H1 (cell line): ENCODE data around the gene UROC1. TPM values are rescaled to one million over a fixed set of nuclear protein-coding genes. Genes with fewer than 3 reads are reported as not detected.
A peak's percentile ranks its signal among the peaks of the same experiment; 100 is the strongest.

Experiments used
- CTCF ChIA-PET: fragments of 300-600 bp; sonication (Branson Sonifier 250); formaldehyde crosslinking; loops from one replicate; lab custom pipeline; 2021; ENCODE audit not compliant: partially characterized antibody; lab: Charles Lee
- POLR2A ChIA-PET: fragments of 300-600 bp; sonication (Branson Sonifier 250); formaldehyde crosslinking; loops from one replicate; lab custom pipeline; 2021; ENCODE audit warnings: inconsistent platforms; ENCODE audit not compliant: partially characterized antibody; lab: Charles Lee
- DNase-seq, 2 experiments: peaks; one replicate each; pipeline versions ENCODE4 v3.0.0 to v3.0.0-alpha.2; 2010 to 2022; ENCODE audit warnings: low spot score in 2 of 2, low read depth in 1 of 2, mixed read lengths in 1 of 2
- FAIRE-seq: peaks from 2 replicates; lab custom pipeline; 2011; peaks lifted over from hg19 to GRCh38; lab: Jason Lieb, UNC
- H2AFZ ChIP-seq: 2 replicates; pipeline ENCODE4 v1.8.1; 2012; ENCODE audit warnings: low read length, inconsistent platforms
- H2AK5ac ChIP-seq: 2 replicates; pipeline ENCODE4 v1.6.1; 2013; ENCODE audit warnings: low read depth, low read length
- H2BK120ac ChIP-seq: replicated peaks from 2 replicates; pipeline ENCODE3; 2013; ENCODE audit warnings: low read depth, low read length, inconsistent platforms
- H2BK12ac ChIP-seq: 2 replicates; pipeline ENCODE4 v1.6.1; 2013; ENCODE audit warnings: low read depth, low read length
- H2BK15ac ChIP-seq: 2 replicates; pipeline ENCODE4 v1.6.1; 2013; ENCODE audit warnings: low read length
- H2BK20ac ChIP-seq: 2 replicates; pipeline ENCODE4 v1.6.1; 2013; ENCODE audit warnings: low read length
- H2BK5ac ChIP-seq: 2 replicates; pipeline ENCODE4 v1.6.1; 2013; ENCODE audit warnings: low read depth, low read length
- H3K14ac ChIP-seq: 2 replicates; pipeline ENCODE4 v1.6.1; 2013; ENCODE audit warnings: inconsistent platforms; ENCODE audit not compliant: insufficient read length
- H3K18ac ChIP-seq: 2 replicates; pipeline ENCODE4 v1.6.1; 2013; ENCODE audit warnings: low read length; ENCODE audit errors: extremely low read depth
- H3K23ac ChIP-seq: 2 replicates; pipeline ENCODE4 v1.6.1; 2013; ENCODE audit warnings: inconsistent platforms; ENCODE audit not compliant: insufficient read length
- H3K23me2 ChIP-seq: 2 replicates; pipeline ENCODE4 v1.6.1; 2013; ENCODE audit warnings: low read depth, low read length
- H3K27ac ChIP-seq: 2 replicates; pipeline ENCODE4 v1.6.1; 2011; ENCODE audit warnings: low read depth, low read length, inconsistent platforms
- H3K27me3 ChIP-seq, 4 experiments: replicated peaks in 1 of 4; 1 replicate in 1 of 4; 2 replicates in 3 of 4; pipeline versions ENCODE4 v1.6.1 to v1.8.1; 2011 to 2013; ENCODE audit warnings: low read length in 3 of 4, mild to moderate bottlenecking in 3 of 4, inconsistent platforms in 2 of 4, mixed read lengths in 2 of 4, moderate library complexity in 1 of 4; ENCODE audit not compliant: control insufficient read depth in 3 of 4, insufficient read depth in 3 of 4; ENCODE audit errors: extremely low read depth in 1 of 4
- H3K36me3 ChIP-seq, 4 experiments: 2 replicates each; pipeline versions ENCODE4 v1.6.1 to v1.8.1; 2011 to 2013; ENCODE audit warnings: mild to moderate bottlenecking in 4 of 4, low read length in 3 of 4, moderate library complexity in 2 of 4, control low read depth in 1 of 4, inconsistent platforms in 1 of 4; ENCODE audit not compliant: insufficient read depth in 4 of 4, control insufficient read depth in 2 of 4
- H3K4ac ChIP-seq: replicated peaks from 2 replicates; pipeline ENCODE3; 2013; ENCODE audit warnings: low read length, low read depth, mixed read lengths, inconsistent platforms; ENCODE audit not compliant: insufficient read length
- H3K4me1 ChIP-seq, 4 experiments: replicated peaks in 1 of 4; 1 replicate in 1 of 4; 2 replicates in 3 of 4; pipeline versions ENCODE4 v1.6.1 to v1.8.1; 2011 to 2013; ENCODE audit warnings: low read length in 3 of 4, inconsistent platforms in 2 of 4, mixed read lengths in 1 of 4; ENCODE audit not compliant: insufficient read depth in 4 of 4, control insufficient read depth in 3 of 4
- H3K4me2 ChIP-seq, 2 experiments: 2 replicates each; pipeline versions ENCODE4 v1.6.1 to v1.8.1; 2011 to 2013; ENCODE audit warnings: low read depth in 2 of 2, low read length in 2 of 2, control low read depth in 1 of 2, inconsistent platforms in 1 of 2, mild to moderate bottlenecking in 1 of 2; ENCODE audit not compliant: insufficient read depth in 1 of 2
- H3K4me3 ChIP-seq, 4 experiments: fragments of 200-600, 300-600 bp in 1 of 4; sonication (generic), shearing (Covaris generic), sonication (Bioruptor Twin) in 1 of 4; 2 replicates each; pipeline versions ENCODE4 v1.5.1 to v1.8.1; 2011 to 2016; ENCODE audit warnings: low read length in 4 of 4, low read depth in 3 of 4, control low read depth in 2 of 4, inconsistent platforms in 2 of 4, mild to moderate bottlenecking in 2 of 4, mixed read lengths in 1 of 4, moderate library complexity in 1 of 4; ENCODE audit not compliant: insufficient read depth in 2 of 4; ENCODE audit errors: extremely low read depth in 1 of 4
- H3K56ac ChIP-seq: replicated peaks from 2 replicates; pipeline ENCODE3; 2013; ENCODE audit warnings: low read depth, mild to moderate bottlenecking, mixed read lengths, low read length, inconsistent platforms; ENCODE audit not compliant: insufficient read length
- H3K79me1 ChIP-seq: 2 replicates; pipeline ENCODE4 v1.6.1; 2013; ENCODE audit warnings: low read depth, low read length, control low read depth
- H3K79me2 ChIP-seq, 2 experiments: 2 replicates each; pipeline versions ENCODE4 v1.6.1 to v1.8.1; 2012 to 2013; ENCODE audit warnings: low read length in 2 of 2, mild to moderate bottlenecking in 2 of 2, inconsistent platforms in 1 of 2; ENCODE audit not compliant: insufficient read depth in 2 of 2, control insufficient read depth in 1 of 2
- H3K9ac ChIP-seq, 4 experiments: replicated peaks in 1 of 4; 1 replicate in 1 of 4; 2 replicates in 3 of 4; pipeline versions ENCODE4 v1.6.1 to v1.8.1; 2011 to 2013; ENCODE audit warnings: low read depth in 3 of 4, low read length in 3 of 4, control low read depth in 2 of 4, mild to moderate bottlenecking in 2 of 4, moderate library complexity in 2 of 4, inconsistent platforms in 1 of 4; ENCODE audit errors: extremely low read depth in 1 of 4
- H3K9me3 ChIP-seq, 2 experiments: 2 replicates each; pipeline versions ENCODE4 v1.6.1 to v1.8.1; 2012 to 2013; ENCODE audit warnings: mild to moderate bottlenecking in 2 of 2, moderate library complexity in 2 of 2, control low read depth in 1 of 2, inconsistent platforms in 1 of 2, low read depth in 1 of 2, low read length in 1 of 2, mixed read lengths in 1 of 2; ENCODE audit not compliant: insufficient read depth in 2 of 2
- H4K20me1 ChIP-seq, 2 experiments: replicated peaks in 1 of 2; 2 replicates each; pipeline versions ENCODE3 to v1.8.1; 2011 to 2013; ENCODE audit warnings: inconsistent platforms in 2 of 2, low read length in 2 of 2, mild to moderate bottlenecking in 1 of 2; ENCODE audit not compliant: insufficient read depth in 2 of 2, control insufficient read depth in 1 of 2
- H4K5ac ChIP-seq: 2 replicates; pipeline ENCODE4 v1.6.1; 2013; ENCODE audit warnings: low read length, low read depth, mixed read lengths, inconsistent platforms; ENCODE audit not compliant: insufficient read length
- H4K8ac ChIP-seq: 2 replicates; pipeline ENCODE4 v1.8.0; 2013; ENCODE audit warnings: mild to moderate bottlenecking, moderate library complexity, low read length, inconsistent platforms; ENCODE audit not compliant: insufficient read depth; ENCODE audit errors: extremely low read depth
- H4K91ac ChIP-seq: replicated peaks from 2 replicates; pipeline ENCODE3; 2013; ENCODE audit warnings: low read length, mixed read lengths, inconsistent platforms; ENCODE audit not compliant: insufficient read length
- CBX5 ChIP-seq: fragments of 300-800, 300-1000 bp; sonication (generic); IDR thresholded peaks from 2 replicates; pipeline ENCODE4 v1.7.1; 2016; ENCODE audit warnings: antibody characterized with exemption, low read length, low read depth
- PHF8 ChIP-seq: fragments of 200-600 bp; sonication (generic); conservative IDR thresholded peaks from 2 replicates; pipeline ENCODE4 v1.7.1; 2012; ENCODE audit warnings: low read depth, mild to moderate bottlenecking, inconsistent platforms, low read length, moderate library complexity
- POLR2AphosphoS5 ChIP-seq: IDR thresholded peaks from 2 replicates; pipeline ENCODE4 v1.6.1; 2011; ENCODE audit warnings: low read depth, low read length
- RNF2 ChIP-seq: fragments of 200-900, 300-1000 bp; sonication (generic); IDR thresholded peaks from 2 replicates; pipeline ENCODE4 v1.7.1; 2016; ENCODE audit warnings: borderline replicate concordance, low read depth, mild to moderate bottlenecking, antibody characterized with exemption, low read length; ENCODE audit not compliant: poor library complexity, severe bottlenecking; ENCODE audit errors: missing control alignments
- SIRT6 ChIP-seq: IDR thresholded peaks from one replicate; pipeline ENCODE4 v1.7.1; 2012; ENCODE audit warnings: low read length, inconsistent platforms
- SP1 ChIP-seq: IDR thresholded peaks from 2 replicates; pipeline ENCODE4 v1.6.1; 2011; ENCODE audit warnings: low read depth, low read length
- WGBS, 2 experiments: shearing (Covaris generic) in 1 of 2; methylation state at CpG; one replicate each; pipeline versions ENCODE4 v1.1.6 to v1.1.7; 2013 to 2015; ENCODE audit warnings: low lambda C conversion rate in 2 of 2, mixed read lengths in 2 of 2, inconsistent platforms in 1 of 2, low coverage in 1 of 2, missing lambda C conversion rate in 1 of 2; ENCODE audit not compliant: insufficient replicate concordance in 2 of 2, insufficient coverage in 1 of 2, insufficient read length in 1 of 2; ENCODE audit errors: extremely low coverage in 1 of 2, missing lambda C conversion rate in 1 of 2; 5-methylcytosine and 5-hydroxymethylcytosine counted together
- polyA plus RNA-seq, 7 experiments: library from polyadenylated mRNA; depleted of rRNA in 3 of 7; stranded (reverse) in 5 of 7; unstranded in 2 of 7; fragments of >200 nt in 5 of 7; fragments of 200-250 nt in 2 of 7; gene quantifications; 1 replicate in 5 of 7; 2 replicates in 1 of 7; 4 replicates in 1 of 7; pipeline versions ENCODE4 v1.2.1 to v1.2.3, GENCODE V29; 2011 to 2013; ENCODE audit warnings: missing spikeins in 2 of 7, mixed read lengths in 2 of 7
- total RNA-seq: library from RNA; stranded (reverse); fragmentation: NEBNext Ultra II Directional; extraction: Animal tissue kit (Norgen Biotek cat#: 25700); gene quantifications from 2 replicates; pipeline ENCODE4 v1.2.1, GENCODE V29; 2021

Gene UROC1
- total and polyA plus RNA-seq, 2 of the 8 experiments (the other 6 are each of a cell fraction or from before 2014, with no cell fraction given): 0.03 TPM; not detected in 1

GRCh38 chr3:126527006-126527405 lies 9.4 kb upstream of the UROC1 start:
- Histone ChIP-seq H3K27me3 (peaks cover 0 to 16% (median 11%) of the 10 kb centered on the region in 4 experiments; a peak in 5 of 7 replicates), H3K23ac (no peak overlapping the region), H4K5ac (peak overlapping the region; percentile 5), H3K36me3 (no peaks in the 10 kb centered on the region), H3K79me1 (no peaks in the 10 kb centered on the region), H2AK5ac (no peak overlapping the region), H3K56ac (no peak overlapping the region), H3K79me2 (no peaks in the 10 kb centered on the region), H2BK5ac (no peak overlapping the region), H3K4ac (no peak overlapping the region), H3K4me2 (no peak overlapping the region), H3K23me2 (peaks cover 7% of the 10 kb centered on the region; the same call in 1 of the 2 replicates), H3K27ac (no peak overlapping the region), H2BK20ac (no peak overlapping the region), H3K18ac (no peak overlapping the region), H3K9ac (no peak overlapping the region), H2BK15ac (no peak overlapping the region), H3K14ac (no peak overlapping the region), H3K4me3 (no peak overlapping the region), H2BK12ac (no peak overlapping the region), H4K91ac (peak overlapping the region; percentile 77), H2BK120ac (no peak overlapping the region), H4K20me1 (peaks cover 0 to 4% of the 10 kb centered on the region in 2 experiments), H3K4me1 (peaks cover 0 to 18% (median 12%) of the 10 kb centered on the region in 4 experiments; a peak in 6 of 7 replicates), H2AFZ (no peak overlapping the region), H4K8ac (peak overlapping the region; percentile 45), H3K9me3 (no peaks in the 10 kb centered on the region)
- CTCF ChIA-PET: interaction anchor here (0.9 to 1.8 kb wide), 5 partner anchors 17 to 1018 kb away, joined by 3 to 5 read pairs (median 3); no protein-coding TSS in a partner anchor
- TF ChIP-seq SP1 (no peak), PHF8 (no peak), RNF2 (no peak), POLR2AphosphoS5 (no peak), CBX5 (no peak), SIRT6 (no peak)
- POLR2A ChIA-PET: interaction anchor here (1.0 kb wide), 1 partner anchor 55 kb away, joined by 3 read pairs; no protein-coding TSS in a partner anchor
- DNase-seq (no peak), FAIRE-seq (no peak)
- 90% methylated on average over 7 of the region's 7 CpGs; no CpG with 5 or more reads in 1 of the 2 experiments for WGBS, 2 experiments
